HepG2 (cell line): ENCODE data around the gene FBXO9. TPM values are rescaled to one million over a fixed set of nuclear protein-coding genes. Genes with fewer than 3 reads are reported as not detected.

Experiments used
- GPBP1L1 ChIP-seq: sonication (generic); formaldehyde crosslinking; IDR thresholded peaks from 2 replicates; pipeline ENCODE4 v1.5.0; 2020; ENCODE audit warnings: mild to moderate bottlenecking, missing genetic modification reagents
- KLF13 ChIP-seq: sonication (generic); formaldehyde crosslinking; IDR thresholded peaks from 2 replicates; pipeline ENCODE4 v1.4.0; 2020; ENCODE audit warnings: mild to moderate bottlenecking, missing genetic modification reagents
- MAX ChIP-seq: IDR thresholded peaks from 2 replicates; pipeline ENCODE4 v1.6.1; 2012; ENCODE audit warnings: inconsistent platforms
- MEIS1 ChIP-seq: sonication (generic); formaldehyde crosslinking; IDR thresholded peaks from 2 replicates; pipeline ENCODE4 v1.9.0; 2021; ENCODE audit warnings: mild to moderate bottlenecking, missing genetic modification reagents, moderate library complexity, borderline replicate concordance
- MEIS2 ChIP-seq: sonication (generic); formaldehyde crosslinking; IDR thresholded peaks from 2 replicates; pipeline ENCODE4 v1.9.0; 2021; ENCODE audit warnings: mild to moderate bottlenecking, missing genetic modification reagents
- NR1H2 ChIP-seq: sonication (generic); formaldehyde crosslinking; IDR thresholded peaks from 2 replicates; pipeline ENCODE4 v1.8.1; 2022; ENCODE audit warnings: low read depth, missing genetic modification reagents, borderline replicate concordance
- PRDM10 ChIP-seq: sonication (generic); formaldehyde crosslinking; IDR thresholded peaks from 2 replicates; pipeline ENCODE4 v1.4.0; 2020; ENCODE audit warnings: low read depth, missing genetic modification reagents
- RFX5 ChIP-seq: IDR thresholded peaks from 2 replicates; pipeline ENCODE4 v1.6.1; 2011; ENCODE audit warnings: low read depth, low read length, improper control_type of control experiment
- SMAD9 ChIP-seq: sonication (generic); formaldehyde crosslinking; IDR thresholded peaks from 2 replicates; pipeline ENCODE4 v1.5.1; 2020; ENCODE audit warnings: mild to moderate bottlenecking, missing genetic modification reagents
- ZBTB43 ChIP-seq: sonication (generic); formaldehyde crosslinking; conservative IDR thresholded peaks from 2 replicates; pipeline ENCODE4 v1.4.0; 2020; ENCODE audit warnings: missing genetic modification reagents
- ZMAT5 ChIP-seq: sonication (generic); formaldehyde crosslinking; IDR thresholded peaks from 2 replicates; pipeline ENCODE4 v1.5.0; 2020; ENCODE audit warnings: mild to moderate bottlenecking, low read depth, missing genetic modification reagents, borderline replicate concordance
- ZNF225 ChIP-seq: sonication (generic); formaldehyde crosslinking; IDR thresholded peaks from 2 replicates; pipeline ENCODE4 v1.4.0; 2020; ENCODE audit warnings: mild to moderate bottlenecking, missing genetic modification reagents
- ZNF30 ChIP-seq: sonication (generic); formaldehyde crosslinking; IDR thresholded peaks from 2 replicates; pipeline ENCODE4 v1.5.0; 2020; ENCODE audit warnings: mild to moderate bottlenecking, missing genetic modification reagents
- ZNF546 ChIP-seq: sonication (generic); formaldehyde crosslinking; conservative IDR thresholded peaks from 2 replicates; pipeline ENCODE4 v1.8.1; 2023; ENCODE audit warnings: mild to moderate bottlenecking, missing genetic modification reagents
- ZNF773 ChIP-seq: sonication (generic); formaldehyde crosslinking; IDR thresholded peaks from 2 replicates; pipeline ENCODE4 v1.4.0; 2020; ENCODE audit warnings: missing genetic modification reagents, borderline replicate concordance
- ZUFSP ChIP-seq: sonication (generic); formaldehyde crosslinking; IDR thresholded peaks from 2 replicates; pipeline ENCODE4 v1.9.0; 2021; ENCODE audit warnings: missing genetic modification reagents, mild to moderate bottlenecking, borderline replicate concordance
- polyA plus RNA-seq, 8 experiments: library from polyadenylated mRNA; depleted of rRNA in 3 of 8; stranded (reverse) in 7 of 8; unstranded in 1 of 8; fragments of >200 nt; fragmentation: Illumina TruSeq in 4 of 8; extraction: Trizol in 4 of 8; gene quantifications; 2 replicates each; pipeline versions ENCODE4 v1.2.1 to v1.2.3, GENCODE V29; 2011 to 2016; ENCODE audit warnings: low read depth in 4 of 8, missing spikeins in 1 of 8, mixed read lengths in 1 of 8; ENCODE audit not compliant: insufficient read depth in 1 of 8
- total RNA-seq, 5 experiments: library from RNA; depleted of rRNA; stranded (reverse); fragments of >200 nt; fragmentation: Illumina TruSeq; extraction: Trizol; gene quantifications; 2 replicates each; pipeline ENCODE4 v1.2.3, GENCODE V29; 2016; ENCODE audit warnings: low read depth in 1 of 5
- TF ChIP-seq, protein P1 (sequence below): IDR thresholded peaks from 2 replicates; pipeline ENCODE4 v1.6.1; 2016; ENCODE audit warnings: mild to moderate bottlenecking
- TF ChIP-seq, protein P2 (sequence below): sonication (generic); formaldehyde crosslinking; IDR thresholded peaks from 2 replicates; pipeline ENCODE4 v1.4.0; 2020; ENCODE audit warnings: mild to moderate bottlenecking, missing genetic modification reagents

FBXO9 gene
- total and polyA plus RNA-seq, 2 of the 13 experiments (the other 11 are each of a cell fraction or from before 2014, with no cell fraction given): 64.3 to 98.4 TPM

GRCh38 chr6:53119772-53120409 lies 54.7 kb downstream of the FBXO9 start (continued):
- TF ChIP-seq PRDM10 (peak; percentile 97), MEIS1 (CRISPR knock-in tag) (no peak), ZUFSP (CRISPR knock-in tag) (no peak), RFX5 (no peak), SMAD9 (CRISPR knock-in tag) (no peak), MEIS2 (CRISPR knock-in tag) (peak; percentile 84; the same call in 1 of the 2 replicates), KLF13 (CRISPR knock-in tag) (no peak), MAX (no peak; the same call in 1 of the 2 replicates), GPBP1L1 (CRISPR knock-in tag) (no peak), NR1H2 (CRISPR knock-in tag) (no peak), ZNF773 (CRISPR knock-in tag) (no peak), ZNF30 (CRISPR knock-in tag) (no peak), ZMAT5 (CRISPR knock-in tag) (no peak), ZNF546 (no peak), ZNF225 (CRISPR knock-in tag) (no peak), ZBTB43 (peak; percentile 50; the same call in 1 of the 2 replicates)
- TF ChIP-seq, protein P1, sequence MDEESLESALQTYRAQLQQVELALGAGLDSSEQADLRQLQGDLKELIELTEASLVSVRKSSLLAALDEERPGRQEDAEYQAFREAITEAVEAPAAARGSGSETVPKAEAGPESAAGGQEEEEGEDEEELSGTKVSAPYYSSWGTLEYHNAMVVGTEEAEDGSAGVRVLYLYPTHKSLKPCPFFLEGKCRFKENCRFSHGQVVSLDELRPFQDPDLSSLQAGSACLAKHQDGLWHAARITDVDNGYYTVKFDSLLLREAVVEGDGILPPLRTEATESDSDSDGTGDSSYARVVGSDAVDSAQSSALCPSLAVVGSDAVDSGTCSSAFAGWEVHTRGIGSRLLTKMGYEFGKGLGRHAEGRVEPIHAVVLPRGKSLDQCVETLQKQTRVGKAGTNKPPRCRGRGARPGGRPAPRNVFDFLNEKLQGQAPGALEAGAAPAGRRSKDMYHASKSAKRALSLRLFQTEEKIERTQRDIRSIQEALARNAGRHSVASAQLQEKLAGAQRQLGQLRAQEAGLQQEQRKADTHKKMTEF (CRISPR knock-in tag): peak; percentile 74
- TF ChIP-seq, protein P2, sequence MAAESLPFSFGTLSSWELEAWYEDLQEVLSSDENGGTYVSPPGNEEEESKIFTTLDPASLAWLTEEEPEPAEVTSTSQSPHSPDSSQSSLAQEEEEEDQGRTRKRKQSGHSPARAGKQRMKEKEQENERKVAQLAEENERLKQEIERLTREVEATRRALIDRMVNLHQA (CRISPR knock-in tag): no peak
